HG02678 (cell line): ENCODE results near the gene SLC16A12.
"Not testable (repeated sequence)": the region's sequence is repeated elsewhere in the genome, so short reads cannot be mapped to it uniquely, and the experiment has no call there.

Experiments
- ATAC-seq: cut with Tn5 transposase; IDR thresholded peaks from one replicate; pipeline ENCODE4 v1.9.1; 2021; ENCODE audit warnings: mild to moderate bottlenecking, moderate library complexity; ENCODE audit not compliant: unreplicated experiment

SLC16A12 gene

DNA sequence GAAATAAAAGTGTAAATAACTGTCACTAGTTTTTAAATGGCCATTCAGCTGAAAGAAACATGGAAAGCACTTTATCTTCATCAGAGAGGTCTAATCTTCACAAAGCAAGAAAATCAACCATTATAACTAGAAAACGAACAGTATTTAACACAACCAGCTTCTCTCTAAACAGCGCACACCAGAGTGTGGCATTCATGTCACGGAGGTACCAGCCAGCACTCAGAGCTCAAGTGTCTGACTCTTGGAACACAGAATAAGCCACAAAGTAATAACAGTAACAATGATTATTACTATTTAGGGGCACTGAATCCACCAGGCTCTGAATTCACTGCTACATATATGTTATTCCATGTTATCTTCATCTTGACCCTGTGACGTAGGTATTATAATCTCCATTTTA is 60.9 kb downstream of the SLC16A12 start:
- ATAC-seq, result no peak

DNA sequence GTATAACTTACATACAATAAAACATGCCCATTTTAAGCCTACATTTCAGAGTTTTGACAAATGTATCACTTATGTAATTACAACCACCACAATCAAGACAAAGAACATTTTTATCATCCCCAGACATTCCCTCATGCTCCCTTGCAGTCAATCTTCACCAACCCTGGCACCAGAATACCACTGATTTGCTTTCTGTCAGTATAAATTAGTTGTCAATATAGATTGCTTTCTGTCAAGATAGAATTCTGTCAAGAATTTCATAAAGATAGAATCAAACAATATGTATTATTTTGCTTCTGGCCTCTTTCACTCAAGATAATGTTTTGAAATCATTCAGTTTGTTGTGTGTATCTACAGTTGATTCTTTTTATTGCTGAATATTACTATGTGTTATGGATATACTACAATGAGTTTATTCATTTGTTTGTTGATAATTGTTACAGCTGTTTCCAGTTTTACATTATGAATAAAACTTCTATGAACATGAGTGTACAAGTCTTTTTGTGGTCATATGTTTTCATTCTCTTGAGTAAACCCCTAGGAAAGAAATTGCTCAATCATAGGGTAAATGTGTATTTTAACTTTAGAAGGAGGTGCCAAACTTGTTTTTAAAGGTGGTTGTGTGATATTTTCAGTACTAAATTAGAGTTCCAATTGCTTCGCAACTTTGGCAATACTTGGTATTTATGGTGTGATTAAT is 64.1 kb downstream of the SLC16A12 start:
- no peak for ATAC-seq

DNA sequence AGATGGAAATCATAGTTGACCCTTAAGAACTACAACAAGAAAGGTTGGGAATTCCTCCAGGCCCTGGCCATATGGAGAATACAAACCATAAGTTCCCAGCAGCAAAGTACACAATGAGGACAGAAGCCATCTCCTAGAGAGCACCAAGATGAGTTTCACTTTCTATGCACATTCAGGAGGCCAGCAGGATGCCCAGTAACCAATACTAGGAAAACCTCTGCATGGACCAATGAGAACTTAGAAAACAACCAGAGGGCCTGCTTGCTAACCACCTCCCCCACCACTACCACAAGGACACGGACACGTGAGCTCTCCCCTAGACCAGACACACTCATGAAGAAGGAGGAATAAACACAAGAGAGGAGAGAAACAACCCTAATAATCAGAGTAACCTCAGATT is 64.8 kb downstream of the SLC16A12 start:
- no peak for ATAC-seq

DNA sequence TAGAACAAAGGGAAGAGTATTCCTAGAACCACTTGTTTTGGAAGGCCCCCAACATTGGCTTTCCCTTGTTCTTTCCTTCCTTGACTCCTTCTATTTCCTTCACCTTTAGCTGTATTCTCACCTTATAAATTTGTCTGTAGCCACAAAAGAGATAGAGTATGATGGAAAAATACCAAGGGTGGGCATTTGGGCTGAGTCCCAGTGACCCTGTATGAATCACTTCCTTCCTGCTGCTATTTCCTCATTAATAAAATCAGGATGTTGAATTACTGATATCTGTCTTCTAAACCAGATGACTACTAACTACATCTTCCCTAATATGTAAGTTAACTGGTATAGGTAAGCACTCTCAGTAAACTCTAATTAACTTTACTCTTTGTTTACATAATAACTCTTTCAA is 65.9 kb downstream of the SLC16A12 start:
- ATAC-seq, result no peak

DNA sequence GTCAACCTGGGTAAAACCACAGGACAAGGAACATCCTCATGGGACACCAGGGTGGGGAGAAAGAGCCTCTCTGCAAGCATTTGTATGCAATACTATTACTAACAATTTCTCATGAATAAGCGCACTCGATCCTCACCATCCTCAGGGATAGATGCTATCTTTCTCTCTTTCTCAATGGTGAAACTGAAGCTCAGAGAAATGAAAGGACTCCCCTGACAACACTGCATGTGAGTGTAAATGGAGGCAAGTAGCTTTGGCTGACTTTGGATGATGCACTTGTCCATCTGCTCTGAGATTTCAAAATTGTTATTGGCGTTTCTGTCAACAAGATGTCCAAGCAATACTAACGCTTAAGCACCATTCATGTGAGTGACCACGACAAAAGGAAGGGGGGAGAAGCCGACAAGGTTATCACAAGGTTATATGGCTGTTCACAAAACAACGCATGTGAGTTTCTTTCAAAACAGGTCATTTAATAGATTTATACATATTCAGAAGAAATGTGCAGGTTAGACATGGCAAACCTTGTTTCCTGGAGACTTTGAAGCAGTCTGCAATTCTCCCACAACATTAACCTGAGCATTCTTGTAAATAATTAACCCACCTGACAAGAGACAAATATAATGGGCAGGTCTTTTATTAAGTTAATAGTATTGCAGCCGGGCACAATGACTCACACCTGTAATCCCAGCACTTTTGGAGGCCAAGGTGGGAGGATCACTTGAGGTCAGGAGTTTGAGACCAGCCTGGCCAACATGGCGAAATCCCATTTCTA is 67.0 kb downstream of the SLC16A12 start:
- no peak for ATAC-seq

DNA sequence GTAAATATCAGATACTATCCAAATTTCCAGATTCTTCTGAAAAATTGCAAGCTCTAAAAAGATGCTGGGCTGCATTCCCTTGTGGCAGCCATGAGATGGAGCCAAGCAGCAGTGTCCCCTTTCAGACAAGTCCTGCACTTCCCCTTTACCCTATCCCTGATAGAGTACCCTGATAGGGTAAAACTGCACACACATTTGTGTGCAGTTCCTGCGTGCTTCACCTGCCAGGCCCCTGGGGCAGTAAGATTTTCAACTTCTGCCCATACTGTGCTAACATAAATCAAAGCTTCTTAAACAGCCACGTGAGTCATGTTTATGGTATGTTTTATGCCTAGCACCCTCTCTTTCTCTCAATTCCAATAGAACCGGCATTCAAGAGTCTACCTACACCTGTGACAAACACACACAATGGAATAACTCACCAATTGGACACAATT is 68.8 kb downstream of the SLC16A12 start:
- ATAC-seq, result no peak

DNA sequence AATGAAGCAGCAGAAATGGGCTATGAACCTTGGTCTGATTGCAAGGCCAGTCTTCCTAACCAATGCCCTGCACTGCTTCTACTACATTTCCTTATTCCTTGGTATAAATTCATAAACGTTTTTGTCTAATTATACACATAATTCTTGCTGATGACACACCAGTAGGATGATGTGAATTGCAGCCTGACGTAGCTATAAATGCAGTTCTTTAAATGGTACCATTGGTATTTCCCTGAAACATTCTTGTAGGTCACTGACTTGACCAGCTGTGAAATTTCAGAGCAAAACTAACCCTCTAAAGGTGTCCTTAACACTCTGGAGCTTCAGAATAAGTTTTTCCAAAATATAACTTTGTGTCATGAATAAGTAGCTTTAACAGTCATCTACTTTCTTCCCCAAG is 70.2 kb downstream of the SLC16A12 start:
- ATAC-seq, result no peak

DNA sequence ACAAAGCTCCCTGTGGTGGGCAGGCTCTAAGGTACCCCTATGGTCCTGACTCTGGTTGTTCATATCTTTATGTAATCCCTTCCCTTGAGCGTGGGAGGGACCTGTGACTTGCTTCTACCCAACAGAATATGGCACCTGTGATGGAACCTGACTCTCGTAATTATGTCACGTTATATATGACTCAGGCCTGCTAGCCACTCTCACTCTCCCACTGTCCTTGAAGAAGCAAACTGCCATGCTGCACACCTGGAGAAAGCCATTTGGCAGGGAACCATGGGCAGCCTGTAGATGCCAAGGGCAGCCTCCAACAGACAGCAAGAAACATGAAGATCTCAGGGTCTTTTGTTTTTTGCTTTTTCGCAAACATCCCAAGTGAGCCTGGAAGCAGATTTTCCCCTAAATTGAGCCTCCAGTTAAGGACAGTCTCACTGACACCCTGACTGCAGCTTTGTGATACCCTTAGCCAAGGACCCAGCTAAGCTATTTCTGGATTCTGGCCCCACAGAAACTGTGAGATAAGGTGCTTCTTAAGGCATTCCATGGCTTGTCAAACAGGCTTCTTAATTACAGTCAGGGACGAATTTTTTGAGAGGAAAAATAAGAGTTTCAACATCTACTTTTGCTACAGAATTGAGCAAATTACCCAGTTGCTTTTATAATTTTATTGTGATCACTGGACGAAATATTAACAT is 71.4 kb downstream of the SLC16A12 start:
- no peak for ATAC-seq

DNA sequence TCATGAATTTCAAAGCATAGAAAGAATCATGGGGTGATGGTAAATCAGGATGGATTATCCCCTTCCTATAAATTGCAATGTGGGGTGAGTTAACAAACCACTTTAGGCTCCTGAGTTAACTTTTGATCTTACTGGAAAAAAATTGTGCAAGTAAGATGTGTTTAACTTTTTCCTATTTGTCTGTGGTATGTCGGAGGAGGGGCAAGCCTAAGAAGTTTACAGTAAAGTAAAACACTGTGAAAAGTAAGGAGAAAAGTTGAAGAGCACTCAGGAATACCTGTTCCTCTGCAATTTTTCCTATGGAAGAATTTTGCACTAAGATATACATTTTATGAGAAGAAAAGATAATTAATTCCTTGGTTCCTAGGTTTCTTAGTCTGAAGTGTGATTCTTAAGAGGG is 76.6 kb downstream of the SLC16A12 start:
- no peak for ATAC-seq

DNA sequence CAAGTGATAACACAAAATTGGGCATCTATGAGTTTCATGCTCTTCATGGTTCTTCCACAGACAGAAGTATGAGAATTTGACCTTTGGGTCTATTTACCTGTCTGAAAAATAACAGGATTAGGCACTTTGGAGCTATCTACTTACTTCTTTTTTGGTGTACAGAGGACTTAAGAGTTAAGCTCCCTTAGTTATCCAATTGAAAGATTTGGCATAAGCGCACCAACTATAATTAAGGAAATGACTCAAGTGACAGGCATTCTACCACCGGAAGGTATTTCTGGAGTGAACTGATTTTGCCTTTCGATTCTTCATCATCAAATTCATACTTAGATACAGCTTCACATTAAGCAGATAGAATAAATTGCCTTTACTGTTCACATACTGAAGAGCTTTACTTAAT is 77.1 kb downstream of the SLC16A12 start:
- ATAC-seq, result no peak

DNA sequence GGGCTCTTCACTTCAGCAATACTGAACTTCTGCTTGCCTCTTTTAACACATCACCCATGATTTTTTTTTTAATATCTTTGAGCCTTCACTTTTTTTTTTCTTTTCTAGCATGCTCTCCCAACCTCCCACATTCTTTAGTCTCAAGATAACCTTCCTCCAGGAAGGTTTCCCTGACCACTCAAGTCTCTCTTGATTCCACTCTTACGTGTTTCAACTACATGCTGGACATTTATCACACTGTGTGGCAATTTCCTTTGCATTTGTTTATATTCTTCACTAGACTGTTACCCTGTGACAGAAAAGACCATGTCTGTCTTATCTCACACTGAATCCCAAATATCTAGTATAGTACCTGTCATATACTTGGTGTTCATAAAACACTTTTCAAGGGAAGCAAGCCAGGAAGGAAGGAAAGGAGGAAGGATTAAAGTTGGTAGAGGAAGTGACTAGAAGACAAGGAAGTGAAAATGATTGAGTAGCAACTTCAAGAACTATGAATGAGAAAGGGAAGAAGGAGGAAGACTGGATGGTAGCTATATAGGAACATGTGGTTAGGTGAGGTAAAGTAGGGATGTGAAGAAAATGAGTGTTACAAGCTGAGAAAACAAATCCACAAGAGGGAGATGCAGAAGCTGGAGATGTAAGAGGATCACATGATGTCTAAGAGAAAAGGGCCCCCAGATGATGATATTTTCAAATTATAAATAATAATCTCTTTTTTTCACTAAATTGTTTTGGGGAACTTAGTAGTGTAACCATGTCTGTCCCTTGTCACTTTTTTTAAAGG is 80.6 kb downstream of the SLC16A12 start:
- no peak for ATAC-seq

DNA sequence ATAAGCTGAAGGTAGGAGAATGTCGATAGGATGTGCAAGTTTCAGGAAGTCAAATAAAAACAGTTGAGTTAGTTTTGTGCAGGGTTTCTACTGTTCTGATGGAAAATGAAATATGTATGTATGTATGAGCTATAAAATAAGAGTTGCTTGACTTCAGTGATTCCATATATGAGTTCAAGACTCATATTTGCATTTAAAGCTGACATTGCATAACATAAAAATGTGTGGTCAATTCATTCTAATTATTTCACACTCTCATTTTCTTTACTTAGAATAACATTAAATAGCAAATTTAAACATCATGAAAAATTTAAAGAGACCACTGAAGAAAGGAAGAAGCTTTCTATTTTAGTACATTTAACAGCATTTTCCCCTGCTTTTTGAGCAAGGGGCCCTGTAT is 83.2 kb downstream of the SLC16A12 start:
- no peak for ATAC-seq

DNA sequence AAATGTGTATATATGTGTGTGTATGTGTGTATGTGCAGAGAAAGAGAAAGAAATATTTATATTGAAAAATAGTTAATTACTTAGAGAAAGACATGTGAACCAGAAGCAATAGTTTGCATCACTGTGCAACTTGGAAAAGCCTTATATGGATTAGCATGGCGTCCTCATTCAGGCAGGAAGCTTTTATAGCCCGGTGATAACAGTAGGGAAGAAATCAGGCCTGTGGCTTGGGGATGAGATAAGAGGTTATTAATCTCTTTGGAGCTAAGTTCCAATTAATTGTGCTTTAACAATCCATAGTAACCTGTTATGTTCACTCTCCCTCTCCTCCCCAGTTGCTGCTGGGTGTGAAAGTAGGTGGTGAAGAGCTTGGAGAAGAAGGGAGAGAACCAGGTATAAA is 84.5 kb downstream of the SLC16A12 start:
- ATAC-seq, result no peak

DNA sequence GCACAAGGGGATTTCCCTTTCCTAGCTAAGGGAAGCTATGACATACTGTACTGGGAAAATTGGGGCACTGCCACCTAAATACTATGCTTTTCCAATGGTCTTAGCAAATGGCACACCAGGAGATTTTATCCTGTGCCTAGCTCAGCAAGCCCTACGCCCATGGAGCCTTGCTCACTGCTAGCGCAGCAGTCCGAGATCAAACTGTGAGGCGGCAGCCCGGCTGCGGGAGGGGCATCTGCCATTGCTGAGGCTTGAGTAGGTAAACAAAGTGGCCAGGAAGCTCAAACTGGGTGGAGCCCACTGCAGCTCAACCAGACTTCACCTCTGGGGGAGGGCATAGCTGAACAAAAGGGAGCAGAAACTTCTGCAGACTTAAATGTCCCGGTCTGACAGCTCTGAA is 90.6 kb downstream of the SLC16A12 start:
- not testable (repeated sequence) for ATAC-seq

DNA sequence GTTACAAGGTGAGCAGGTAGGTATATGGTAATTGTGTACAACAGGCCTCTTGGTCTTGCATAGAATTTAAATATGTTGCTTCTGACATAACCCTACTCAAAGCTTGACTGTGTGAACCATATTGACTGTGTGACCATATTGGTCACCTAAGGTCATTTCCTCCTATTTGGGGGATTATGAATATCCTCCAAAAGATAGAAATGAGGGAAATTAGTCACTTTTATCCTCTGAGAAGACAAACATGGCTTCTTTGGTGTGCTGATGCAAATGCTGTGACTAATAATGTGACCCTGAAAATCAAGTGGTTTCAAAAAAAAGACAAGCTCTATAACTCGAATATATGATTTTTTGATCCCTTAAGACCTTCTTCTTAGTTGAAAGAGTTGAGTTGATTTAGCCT is 93.1 kb downstream of the SLC16A12 start:
- no peak for ATAC-seq

DNA sequence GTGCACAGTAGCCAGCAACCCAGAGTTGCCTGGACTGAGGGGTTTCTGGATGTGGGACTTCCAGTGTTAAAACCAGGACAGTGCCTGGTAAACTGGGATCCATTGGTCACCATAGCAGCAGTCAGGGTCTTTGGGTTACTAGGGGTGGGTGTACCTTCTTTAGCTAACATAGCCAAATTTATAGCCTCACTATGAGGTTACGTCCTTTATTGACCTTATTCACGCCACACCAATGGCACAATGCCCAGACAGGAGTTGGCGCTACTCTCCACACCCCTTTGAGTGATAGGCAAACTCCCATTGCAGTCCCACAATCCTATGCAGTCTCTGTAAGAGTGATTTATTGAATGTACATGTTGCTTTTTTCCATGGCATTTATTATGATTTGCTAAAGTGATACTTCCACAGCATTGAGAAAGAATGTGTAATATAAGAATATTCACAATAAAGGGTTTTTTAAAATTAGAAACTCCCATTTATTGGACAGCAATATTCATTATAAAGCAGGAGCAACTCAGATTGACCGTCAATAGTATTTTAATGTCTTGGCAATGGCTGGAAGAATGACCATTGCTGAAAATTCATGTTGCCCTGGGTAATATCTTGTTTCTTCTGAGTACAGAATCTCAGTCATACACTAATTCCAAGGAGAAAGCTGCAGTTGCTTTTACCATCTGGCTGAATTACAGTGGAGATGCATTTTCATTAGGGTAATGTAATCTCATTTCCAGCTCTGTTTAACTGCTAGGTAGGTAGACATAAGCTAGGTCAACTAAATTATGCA is 95.0 kb downstream of the SLC16A12 start:
- no peak for ATAC-seq

DNA sequence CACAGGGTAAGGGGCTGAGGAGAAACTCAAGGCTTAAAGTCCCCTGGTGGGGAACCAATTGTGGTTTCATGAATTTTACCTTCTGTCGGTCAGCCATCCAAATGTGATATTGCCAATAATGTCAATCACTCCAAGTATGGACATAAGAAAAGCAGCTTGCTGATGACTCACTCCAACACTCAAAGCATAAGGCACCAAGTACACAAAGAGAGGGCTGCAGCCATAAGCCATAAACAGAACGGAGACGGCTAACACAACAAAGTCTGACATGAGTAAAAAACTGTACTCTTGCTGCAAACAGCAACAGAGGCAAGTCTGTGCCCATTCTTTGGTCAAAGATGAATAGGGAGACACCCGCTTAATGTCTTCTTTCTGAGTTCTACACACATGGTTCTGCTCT is 96.9 kb downstream of the SLC16A12 start:
- ATAC-seq, result no peak

DNA sequence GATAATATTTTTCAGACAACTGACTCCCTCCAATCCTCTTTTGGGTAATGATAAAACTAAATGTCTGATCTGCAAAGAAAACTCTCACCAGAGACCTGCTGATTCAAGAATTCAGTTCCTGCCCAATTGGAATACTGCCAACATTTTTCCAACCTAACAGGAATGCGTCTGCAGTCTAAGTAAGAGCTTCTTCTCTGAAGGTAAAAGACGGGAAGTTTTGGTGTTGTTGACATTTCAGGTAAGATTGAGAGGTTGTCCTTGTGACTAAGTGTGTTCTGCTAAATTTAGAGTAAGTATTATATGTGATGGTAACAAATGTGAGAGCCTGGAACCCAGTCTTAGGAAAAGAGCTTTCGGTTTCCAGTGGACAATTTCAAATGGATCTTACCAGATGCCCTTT is 103.4 kb downstream of the SLC16A12 start:
- no peak for ATAC-seq

DNA sequence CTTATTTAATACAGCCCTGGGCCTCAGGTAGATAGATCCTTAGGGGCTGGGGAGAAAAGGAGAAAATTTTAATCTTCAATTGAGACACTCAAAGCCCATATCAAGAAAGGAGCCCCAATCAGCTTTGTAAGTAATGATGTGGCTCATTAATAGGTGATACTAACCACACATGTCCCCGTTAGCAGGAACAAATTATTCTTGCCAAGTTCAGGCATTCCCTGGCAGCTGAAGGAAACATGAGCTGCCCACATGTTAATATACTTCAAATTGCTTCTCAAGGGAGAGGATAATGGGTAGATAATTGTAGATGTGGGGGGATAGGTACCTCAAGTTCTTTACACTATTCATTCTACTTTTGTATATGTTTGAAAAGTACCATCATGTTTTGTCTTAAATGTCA is 106.5 kb downstream of the SLC16A12 start:
- no peak for ATAC-seq

DNA sequence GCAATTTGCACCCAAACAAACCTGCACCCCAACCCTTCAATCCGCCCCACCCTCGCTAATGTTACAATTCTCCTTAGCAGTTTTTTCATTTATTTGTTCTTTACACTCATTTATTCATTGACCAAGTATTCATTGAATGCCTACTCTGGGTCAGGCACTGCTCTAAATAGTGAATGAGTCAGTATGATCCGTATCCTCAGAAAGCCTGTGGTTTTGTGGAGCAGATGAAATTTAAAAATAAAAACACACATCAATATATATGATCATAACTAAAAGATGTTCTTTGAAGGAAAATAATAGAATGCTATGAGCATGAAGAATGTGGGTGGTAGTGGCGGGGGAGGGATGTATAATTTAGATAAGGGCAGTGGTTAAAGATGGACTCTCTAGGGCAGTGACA is 107.8 kb downstream of the SLC16A12 start:
- no peak for ATAC-seq
